Neuronal stem cell (in vitro differentiated cells): ENCODE results near the gene MEGF11.
A peak's percentile ranks its signal among the peaks of the same experiment; 100 is the strongest.

ENCODE experiments used
- DNase-seq: peaks from one replicate; pipeline ENCODE4 v3.0.0-alpha.2; 2013; ENCODE audit warnings: low spot score
- H2AFZ ChIP-seq: one replicate; pipeline ENCODE4 v1.6.1; 2013; ENCODE audit warnings: mild to moderate bottlenecking, low read length, inconsistent platforms
- H2AK5ac ChIP-seq: 2 replicates; pipeline ENCODE4 v1.6.1; 2013; ENCODE audit warnings: low read depth, mild to moderate bottlenecking, inconsistent platforms, low read length, moderate library complexity, mixed read lengths
- H2BK120ac ChIP-seq: 2 replicates; pipeline ENCODE4 v1.6.1; 2013; ENCODE audit warnings: low read depth, mild to moderate bottlenecking, inconsistent platforms, low read length, moderate library complexity, mixed read lengths
- H2BK12ac ChIP-seq: one replicate; pipeline ENCODE4 v1.6.1; 2013; ENCODE audit warnings: low read length, inconsistent platforms
- H2BK15ac ChIP-seq: 2 replicates; pipeline ENCODE4 v1.6.1; 2013; ENCODE audit warnings: mild to moderate bottlenecking, low read length, inconsistent platforms, mixed read lengths
- H2BK5ac ChIP-seq: one replicate; pipeline ENCODE4 v1.6.1; 2013; ENCODE audit warnings: inconsistent platforms, mild to moderate bottlenecking, low read length, moderate library complexity
- H3K14ac ChIP-seq: one replicate; pipeline ENCODE4 v1.6.1; 2013; ENCODE audit warnings: low read length, inconsistent platforms
- H3K18ac ChIP-seq: 2 replicates; pipeline ENCODE4 v1.6.1; 2013; ENCODE audit warnings: low read length, inconsistent platforms
- H3K23ac ChIP-seq: 2 replicates; pipeline ENCODE4 v1.6.1; 2013; ENCODE audit warnings: low read depth, mild to moderate bottlenecking, mixed read lengths, low read length, inconsistent platforms; ENCODE audit not compliant: poor library complexity
- H3K27ac ChIP-seq: replicated peaks from 3 replicates; pipeline ENCODE4 v1.5.1; 2013; ENCODE audit warnings: low read length, inconsistent platforms
- H3K27me3 ChIP-seq, 3 experiments: 2 replicates each; pipeline ENCODE4 v1.6.1; 2013; ENCODE audit warnings: low read length in 3 of 3, mild to moderate bottlenecking in 2 of 3, inconsistent platforms in 1 of 3, low read depth in 1 of 3, mixed read lengths in 1 of 3, moderate library complexity in 1 of 3; ENCODE audit not compliant: control insufficient read depth in 3 of 3, insufficient read depth in 3 of 3
- H3K36me3 ChIP-seq, 2 donors: replicated peaks in 1 of 2; 2 replicates each; pipeline ENCODE4 v1.6.1; 2013; ENCODE audit warnings: low read length in 2 of 2; ENCODE audit not compliant: control insufficient read depth in 2 of 2, insufficient read depth in 2 of 2
- H3K4ac ChIP-seq: 2 replicates; pipeline ENCODE4 v1.6.1; 2013; ENCODE audit warnings: inconsistent platforms, mild to moderate bottlenecking, low read length, moderate library complexity
- H3K4me1 ChIP-seq, 2 donors: 1 replicate in 1 of 2; 2 replicates in 1 of 2; pipeline ENCODE4 v1.6.1; 2013; ENCODE audit warnings: low read length in 2 of 2, low read depth in 1 of 2; ENCODE audit not compliant: control insufficient read depth in 2 of 2, insufficient read depth in 1 of 2
- H3K4me2 ChIP-seq: one replicate; pipeline ENCODE4 v1.6.1; 2013; ENCODE audit warnings: mild to moderate bottlenecking, low read length, inconsistent platforms; ENCODE audit not compliant: insufficient read depth, poor library complexity, severe bottlenecking
- H3K4me3 ChIP-seq, 2 donors: 2 replicates each; pipeline ENCODE4 v1.5.1; 2013; ENCODE audit warnings: low read length in 2 of 2, mild to moderate bottlenecking in 2 of 2, inconsistent platforms in 1 of 2, moderate library complexity in 1 of 2
- H3K79me1 ChIP-seq: one replicate; pipeline ENCODE4 v1.6.1; 2013; ENCODE audit warnings: low read depth, mild to moderate bottlenecking, inconsistent platforms, low read length, moderate library complexity
- H3K9ac ChIP-seq: one replicate; pipeline ENCODE4 v1.6.1; 2013; ENCODE audit warnings: mild to moderate bottlenecking, low read depth, low read length, inconsistent platforms; ENCODE audit not compliant: poor library complexity
- H3K9me3 ChIP-seq, 2 donors: replicated peaks in 1 of 2; 2 replicates each; pipeline versions ENCODE3 to v1.6.1; 2013; ENCODE audit warnings: low read length in 2 of 2, mild to moderate bottlenecking in 2 of 2, inconsistent platforms in 1 of 2, low read depth in 1 of 2, mixed read lengths in 1 of 2, moderate library complexity in 1 of 2; ENCODE audit not compliant: control insufficient read depth in 2 of 2, insufficient read depth in 1 of 2
- H4K8ac ChIP-seq: one replicate; pipeline ENCODE4 v1.6.1; 2013; ENCODE audit warnings: low read depth, mild to moderate bottlenecking, inconsistent platforms, low read length, moderate library complexity
- H4K91ac ChIP-seq: one replicate; pipeline ENCODE4 v1.6.1; 2013; ENCODE audit warnings: low read length, low read depth, mild to moderate bottlenecking, inconsistent platforms; ENCODE audit not compliant: poor library complexity
- WGBS, 2 donors: extraction: QIAGEN DNeasy Blood & Tissue Kit; methylation state at CpG; one replicate each; pipeline ENCODE4 v1.1.7; 2013; ENCODE audit warnings: missing lambda C conversion rate in 2 of 2, mixed read lengths in 1 of 2; ENCODE audit not compliant: insufficient read length in 2 of 2, insufficient replicate concordance in 1 of 2; ENCODE audit errors: extremely low coverage in 2 of 2; 5-methylcytosine and 5-hydroxymethylcytosine counted together

MEGF11 gene

DNA sequence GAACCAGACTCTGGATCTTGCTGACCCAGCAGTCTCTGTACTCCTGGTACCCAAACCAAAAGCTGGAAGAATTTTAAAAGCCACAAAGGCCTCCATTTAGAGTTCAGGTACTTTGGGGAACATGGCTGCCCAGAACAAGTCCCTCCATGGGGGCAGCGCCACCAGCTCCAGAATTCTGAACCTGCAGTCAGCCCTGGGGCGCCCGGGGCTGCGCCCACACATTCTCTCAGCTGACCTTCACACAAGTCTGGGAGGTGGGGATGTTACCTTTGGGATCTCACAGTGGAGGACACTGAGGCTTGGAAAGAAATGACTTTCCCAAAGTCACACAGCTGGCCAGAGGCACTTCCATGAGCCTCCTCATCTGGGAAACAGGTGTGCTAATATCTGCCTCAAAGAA, 229.4 kb downstream of the MEGF11 start:
- no CpG with 5 or more reads among the region's 4 CpGs for WGBS, 2 donors
- Histone ChIP-seq H3K4me2 (no peak overlapping the region), H2BK5ac (no peak overlapping the region), H3K9ac (no peak overlapping the region), H3K18ac (no peak overlapping the region), H3K23ac (no peak overlapping the region), H3K4me1 (peaks cover 0 to 23% of the 10 kb centered on the region in 2 donors), H4K91ac (no peak overlapping the region), H3K79me1 (no peaks in the 10 kb centered on the region), H4K8ac (no peak overlapping the region), H2BK120ac (no peak overlapping the region), H2BK12ac (no peak overlapping the region), H3K27ac (no peak overlapping the region), H3K4ac (no peak overlapping the region), H3K36me3 (no peaks in the 10 kb centered on the region), H3K14ac (no peak overlapping the region), H3K4me3 (no peak overlapping the region), H2BK15ac (peak overlapping the region; percentile 68), H3K27me3 (peaks cover 0 to 19% (median 0%) of the 10 kb centered on the region in 3 experiments), H3K9me3 (no peaks in the 10 kb centered on the region), H2AK5ac (peak overlapping the region; percentile 68), H2AFZ (no peak overlapping the region)
- no peak for DNase-seq

DNA sequence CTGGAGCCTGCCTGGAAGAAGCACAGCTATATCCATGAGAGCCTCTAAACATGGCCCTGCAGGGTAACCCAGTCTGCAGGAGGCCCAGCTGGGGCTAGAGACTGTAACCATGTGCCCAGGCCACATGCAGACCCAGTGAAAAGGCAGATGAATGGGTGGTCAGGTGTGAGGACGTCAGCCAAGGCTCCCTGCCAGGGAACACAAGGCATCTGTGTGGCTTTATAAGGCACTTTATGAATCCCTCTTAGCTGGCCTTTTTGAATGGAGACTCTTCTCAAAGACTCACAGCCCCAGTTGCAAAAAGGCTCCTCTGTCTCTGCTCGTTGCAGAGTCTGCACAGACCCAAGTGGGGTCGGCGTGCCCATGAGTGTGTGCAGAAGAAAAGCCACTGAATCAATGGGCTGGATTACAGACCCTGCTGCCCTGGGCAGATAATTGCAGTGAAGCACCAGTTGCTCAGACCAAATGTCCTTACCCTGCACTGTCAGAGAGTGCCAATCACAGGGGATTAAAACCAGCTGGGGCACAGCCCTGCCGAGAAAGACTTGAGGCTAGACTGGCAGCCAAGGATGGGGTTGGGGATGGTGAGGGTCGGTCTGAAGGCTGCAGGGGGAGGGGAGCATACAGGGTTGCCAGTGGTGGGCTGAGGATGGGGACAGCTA, 230.1 kb downstream of the MEGF11 start:
- no peak overlapping the region for H2BK120ac ChIP-seq
- no CpG with 5 or more reads among the region's 6 CpGs for WGBS, 2 donors
- no peak overlapping the region for H3K14ac ChIP-seq
- no peak overlapping the region for H2BK12ac ChIP-seq
- H3K18ac ChIP-seq, result peak overlapping the region; percentile 84
- DNase-seq, result no peak
- H3K4ac ChIP-seq, result no peak overlapping the region
- no peak overlapping the region for H3K23ac ChIP-seq
- H2BK5ac ChIP-seq, result no peak overlapping the region
- H3K36me3 ChIP-seq, result no peaks in the 10 kb centered on the region
- H3K79me1 ChIP-seq, result no peaks in the 10 kb centered on the region
- no peak overlapping the region for H4K8ac ChIP-seq
- H2AFZ ChIP-seq, result no peak overlapping the region
- H3K4me3 ChIP-seq, result no peak overlapping the region
- peak overlapping the region; percentile 68 for H2AK5ac ChIP-seq
- H3K27ac ChIP-seq, result peak overlapping the region; percentile 31
- no peak overlapping the region for H4K91ac ChIP-seq
- H3K9me3 ChIP-seq, result no peaks in the 10 kb centered on the region
- peak overlapping the region; percentile 13 for H3K9ac ChIP-seq
- no peak overlapping the region for H2BK15ac ChIP-seq
- no peak overlapping the region for H3K4me2 ChIP-seq
- peaks cover 0 to 22% (median 0%) of the 10 kb centered on the region in 3 experiments for H3K27me3 ChIP-seq
- peaks cover 0 to 25% of the 10 kb centered on the region in 2 donors for H3K4me1 ChIP-seq

GRCh38 chr15:66022163-66022525, 231.4 kb downstream of the MEGF11 start:
- WGBS, 2 donors, result no CpG with 5 or more reads among the region's 3 CpGs

DNA sequence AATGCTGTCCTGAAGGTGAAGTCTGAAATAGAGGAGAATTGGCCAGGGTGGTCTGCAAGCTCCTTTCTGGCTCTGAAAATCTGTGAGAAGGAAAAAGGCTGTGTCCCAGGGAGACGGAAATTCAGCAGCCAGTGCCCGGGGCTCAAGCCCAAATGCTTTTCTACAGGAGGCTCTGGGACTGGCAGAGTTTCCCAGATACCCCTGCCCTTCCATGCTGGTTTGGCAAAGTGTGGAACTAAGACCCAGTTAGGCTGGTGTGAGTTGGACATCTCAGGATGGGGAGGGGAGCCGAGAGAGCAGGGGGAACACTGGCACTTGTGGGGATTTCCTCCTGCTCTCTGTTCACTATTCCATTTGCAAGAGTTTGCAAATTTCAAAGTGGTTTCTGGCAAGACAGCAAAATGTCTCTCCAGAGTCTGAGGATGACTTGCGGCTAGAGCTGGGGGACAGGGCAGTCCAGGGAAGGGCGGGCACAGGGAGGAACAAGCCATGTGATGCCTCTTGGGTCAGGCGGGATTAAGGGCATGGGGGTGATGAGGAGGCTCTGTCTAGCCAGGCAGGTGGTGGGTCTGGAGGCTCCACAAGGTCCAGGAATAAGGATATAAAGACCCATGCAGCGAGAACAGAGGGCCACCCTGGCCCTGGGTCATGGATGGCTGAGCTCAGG, 231.9 kb downstream of the MEGF11 start:
- WGBS, 2 donors, result no CpG with 5 or more reads among the region's 7 CpGs
- H2AFZ ChIP-seq, result no peak overlapping the region
- H3K27ac ChIP-seq, result no peak overlapping the region
- peak overlapping the region; percentile 49 for H2AK5ac ChIP-seq
- H3K18ac ChIP-seq, result no peak overlapping the region
- no peaks in the 10 kb centered on the region for H3K79me1 ChIP-seq
- no peak overlapping the region for H2BK15ac ChIP-seq
- H4K8ac ChIP-seq, result no peak overlapping the region
- H3K23ac ChIP-seq, result no peak overlapping the region
- no peak overlapping the region for H3K9ac ChIP-seq
- H3K4me3 ChIP-seq, result no peak overlapping the region
- no peak overlapping the region for H2BK12ac ChIP-seq
- H3K4me1 ChIP-seq, result peaks cover 0 to 25% of the 10 kb centered on the region in 2 donors
- H4K91ac ChIP-seq, result no peak overlapping the region
- H3K36me3 ChIP-seq, result no peaks in the 10 kb centered on the region
- H3K14ac ChIP-seq, result no peak overlapping the region
- H3K4ac ChIP-seq, result no peak overlapping the region
- no peak overlapping the region for H2BK5ac ChIP-seq
- no peak for DNase-seq
- no peak overlapping the region for H3K4me2 ChIP-seq
- no peaks in the 10 kb centered on the region for H3K9me3 ChIP-seq
- H2BK120ac ChIP-seq, result no peak overlapping the region
- peaks cover 0 to 17% (median 0%) of the 10 kb centered on the region in 3 experiments for H3K27me3 ChIP-seq

More at GRCh38 chr15:66022163-66022525, 231.4 kb downstream of the MEGF11 start:
- Histone ChIP-seq H3K9me3 (no peaks in the 10 kb centered on the region), H2AFZ (no peak overlapping the region), H4K91ac (no peak overlapping the region), H3K4me2 (no peak overlapping the region), H3K79me1 (no peaks in the 10 kb centered on the region), H2BK5ac (no peak overlapping the region), H3K14ac (no peak overlapping the region), H3K23ac (no peak overlapping the region), H2BK15ac (no peak overlapping the region), H3K18ac (peak overlapping the region; percentile 18), H2AK5ac (peak overlapping the region; percentile 49), H3K27me3 (peaks cover 0 to 18% (median 0%) of the 10 kb centered on the region in 3 experiments), H4K8ac (no peak overlapping the region), H3K4ac (no peak overlapping the region), H3K27ac (no peak overlapping the region), H2BK12ac (no peak overlapping the region), H3K36me3 (no peaks in the 10 kb centered on the region), H2BK120ac (no peak overlapping the region), H3K4me3 (no peak overlapping the region), H3K9ac (no peak overlapping the region), H3K4me1 (peaks cover 0 to 25% of the 10 kb centered on the region in 2 donors)
- no peak for DNase-seq
